Lower lobe of right lung (tissue), 2 donors: Measurements from ENCODE around the gene BOC. TPM values are rescaled to one million over a fixed set of nuclear protein-coding genes. Genes with fewer than 3 reads are reported as not detected.

Experiments
- ATAC-seq, 2 donors: fragments of 200-7000 bp; cut with Tn5 transposase; one replicate each; pipeline ENCODE4 v1.9.1; 2020 to 2022; ENCODE audit warnings: mild to moderate bottlenecking in 2 of 2, moderate library complexity in 2 of 2
- DNase-seq: peaks from one replicate; pipeline ENCODE4 v3.0.0-alpha.2; 2020
- H3K27ac ChIP-seq: fragments of 200-600 bp; one replicate; pipeline ENCODE4 v1.8.0; 2022
- H3K27me3 ChIP-seq: fragments of 200-600 bp; one replicate; pipeline ENCODE4 v1.8.0; 2022; ENCODE audit warnings: low read depth
- H3K36me3 ChIP-seq: fragments of 200-600 bp; one replicate; pipeline ENCODE4 v1.8.0; 2022; ENCODE audit warnings: mild to moderate bottlenecking
- H3K4me1 ChIP-seq: fragments of 200-600 bp; one replicate; pipeline ENCODE4 v1.8.0; 2022
- H3K4me3 ChIP-seq: fragments of 200-600 bp; one replicate; pipeline ENCODE4 v1.8.0; 2022; ENCODE audit warnings: mild to moderate bottlenecking
- H3K9me3 ChIP-seq: fragments of 200-600 bp; one replicate; pipeline ENCODE4 v1.8.0; 2022
- CTCF ChIP-seq: fragments of 200-600 bp; IDR thresholded peaks from one replicate; pipeline ENCODE4 v1.8.0; 2022; ENCODE audit warnings: antibody characterized with exemption, mild to moderate bottlenecking
- intact Hi-C: fragments of 100-400 bp; cut with DNase I; formaldehyde crosslinking; loops from one replicate; pipeline ENCODE4 v1.11.0; 2022
- total RNA-seq: library from RNA; stranded (reverse); fragmentation: NEBNext Ultra II Directional; extraction: Animal tissue kit (Norgen Biotek cat#: 25700); gene quantifications from one replicate; pipeline ENCODE4 v1.2.1, GENCODE V29; 2021
- donor health status: DM: no; HTN: yes; CAD: no; lungs with severe emphysema.

BOC gene
- total RNA-seq, 1 donor from 2014 or later = 10.1 TPM

- ATAC-seq (no peak), DNase-seq (no peak)
- no peaks in the 10 kb centered on the region for H3K27me3 ChIP-seq
- H3K4me3 ChIP-seq = no peak overlapping the region
- H3K27ac ChIP-seq = no peak overlapping the region
- TF ChIP-seq CTCF = no peak
- intact Hi-C loops = no loop called here
- peaks cover 9% of the 10 kb centered on the region for H3K4me1 ChIP-seq
- H3K36me3 ChIP-seq = peaks cover 3% of the 10 kb centered on the region
- no peaks in the 10 kb centered on the region for H3K9me3 ChIP-seq
Measured at GRCh38 chr3:113274425-113275257, 63.3 kb downstream of the BOC start.

DNA sequence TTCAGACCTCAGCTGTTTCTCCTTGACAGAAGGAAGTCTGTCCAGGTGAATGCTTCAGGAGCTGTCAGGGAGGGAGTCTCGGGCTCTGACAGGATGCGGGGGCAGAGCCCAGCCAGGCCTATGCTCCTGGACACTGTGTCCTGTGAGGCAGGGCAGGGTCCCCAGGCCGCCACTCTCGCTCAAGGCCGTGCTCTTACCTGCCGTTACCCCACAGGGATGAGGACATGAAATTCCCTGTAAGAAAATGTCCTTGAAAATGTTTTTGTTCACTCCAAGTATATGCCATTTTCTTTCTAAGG is 63.9 kb downstream of the BOC start:
- no peak for DNase-seq
- no peak for TF ChIP-seq CTCF
- H3K27ac ChIP-seq = no peak overlapping the region
- ATAC-seq = no peak
- peaks cover 3% of the 10 kb centered on the region for H3K36me3 ChIP-seq
- peaks cover 9% of the 10 kb centered on the region for H3K4me1 ChIP-seq
- H3K27me3 ChIP-seq = no peaks in the 10 kb centered on the region
- no peaks in the 10 kb centered on the region for H3K9me3 ChIP-seq
- intact Hi-C loops = no loop called here
- H3K4me3 ChIP-seq = no peak overlapping the region

DNA sequence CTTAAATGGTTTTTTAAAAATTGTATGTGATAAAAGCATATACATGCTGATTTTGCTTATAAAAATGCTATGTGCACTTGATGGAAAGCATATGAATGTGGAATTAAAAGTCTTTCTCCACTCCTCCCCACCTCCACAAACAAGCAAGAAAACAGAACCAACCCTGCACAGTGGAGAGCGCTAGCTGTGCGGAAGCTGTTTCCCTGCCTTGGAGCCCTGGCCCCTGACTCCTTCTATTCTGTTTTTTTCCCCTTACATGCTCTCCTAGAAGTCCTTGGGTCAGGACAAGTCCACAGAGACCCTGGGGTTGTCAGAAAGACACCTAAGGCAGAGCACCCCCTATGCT is 64.2 kb downstream of the BOC start:
- TF ChIP-seq CTCF = no peak
- H3K36me3 ChIP-seq = peaks cover 3% of the 10 kb centered on the region
- peaks cover 9% of the 10 kb centered on the region for H3K4me1 ChIP-seq
- no peaks in the 10 kb centered on the region for H3K27me3 ChIP-seq
- ATAC-seq (no peak), DNase-seq (no peak)
- H3K4me3 ChIP-seq = no peak overlapping the region
- no peaks in the 10 kb centered on the region for H3K9me3 ChIP-seq
- intact Hi-C loops = no loop called here
- H3K27ac ChIP-seq = peak overlapping the region; percentile 51

- ATAC-seq (peak; percentile 47 to 52), DNase-seq (no peak)
- Histone ChIP-seq H3K9me3 (no peaks in the 10 kb centered on the region), H3K4me3 (peak overlapping the region; percentile 18), H3K36me3 (peaks cover 3% of the 10 kb centered on the region), H3K27me3 (no peaks in the 10 kb centered on the region), H3K4me1 (peaks cover 9% of the 10 kb centered on the region), H3K27ac (peak overlapping the region; percentile 51)
- no peak for TF ChIP-seq CTCF
- intact Hi-C loops = no loop called here
Measured at GRCh38 chr3:113275929-113276750, 64.8 kb downstream of the BOC start.

GRCh38 chr3:113276751-113277080 is 65.4 kb downstream of the BOC start:
- H3K27me3 ChIP-seq = no peaks in the 10 kb centered on the region
- H3K4me3 ChIP-seq = peak overlapping the region; percentile 18
- peaks cover 3% of the 10 kb centered on the region for H3K36me3 ChIP-seq
- TF ChIP-seq CTCF = no peak
- ATAC-seq (no peak), DNase-seq (no peak)
- intact Hi-C loops = no loop called here
- H3K4me1 ChIP-seq = peaks cover 9% of the 10 kb centered on the region
- peak overlapping the region; percentile 51 for H3K27ac ChIP-seq
- no peaks in the 10 kb centered on the region for H3K9me3 ChIP-seq
